Measurements from ENCODE around the gene SBNO2. TPM values are rescaled to one million over a fixed set of nuclear protein-coding genes. Genes with fewer than 3 reads are reported as not detected.

The SBNO2 gene
- total and polyA plus RNA-seq, 2 donors (not counting 3 experiments of a cell fraction or from before 2014, with no cell fraction given): 31.4 to 65.7 TPM

- ChIA-PET CTCF (no interaction called here), POLR2A (no interaction called here)
- Histone ChIP-seq H3K79me2 (ENCODE audit: control insufficient read depth, insufficient read depth, low read length) (peaks cover 14% of the 10 kb centered on the region), H3K27ac (ENCODE audit: insufficient read depth, low read depth, low read length) (no peak overlapping the region), H3K4me1 (ENCODE audit: control insufficient read depth, extremely low read depth, insufficient read depth, low read length) (peaks cover 11% of the 10 kb centered on the region), H3K36me3 (ENCODE audit: control insufficient read depth in 2 of 2, extremely low read depth in 1 of 2, insufficient read depth in 2 of 2, low read length in 2 of 2) (no peaks in the 10 kb centered on the region), H3K9me1 (replicated peaks; ENCODE audit: control insufficient read depth, extremely low read depth, insufficient read depth, low read length) (no peaks in the 10 kb centered on the region), H3K27me3 (ENCODE audit: control insufficient read depth in 2 of 2, insufficient read depth in 2 of 2, low read length in 2 of 2) (no peaks in the 10 kb centered on the region), H4K20me1 (replicated peaks; ENCODE audit: control insufficient read depth, extremely low read depth, insufficient read depth, low read length) (no peaks in the 10 kb centered on the region), H3K4me3 (replicated peaks in 1 of 3; ENCODE audit: insufficient read depth in 1 of 3, low read depth in 1 of 3, low read length in 3 of 3) (no peak overlapping the region), H2AFZ (ENCODE audit: low read depth, low read length) (no peak overlapping the region), H3K9me3 (replicated peaks; ENCODE audit: control insufficient read depth, insufficient read depth, low read length) (no peaks in the 10 kb centered on the region), H3K9ac (replicated peaks; ENCODE audit: extremely low read depth, insufficient read depth, low read length) (no peak overlapping the region), H3K4me2 (ENCODE audit: insufficient read depth, low read length) (no peak overlapping the region)
- TF ChIP-seq JUN (IDR thresholded peaks at IDR 0.05; ENCODE audit: borderline replicate concordance, insufficient read depth, insufficient read length, low read depth) (no peak), POLR2AphosphoS5 (IDR thresholded peaks at IDR 0.05; ENCODE audit: insufficient read depth, low read depth, low read length) (no peak), CTCF (IDR thresholded peaks at IDR 0.05; ENCODE audit: extremely low read depth in 1 of 2, insufficient read depth in 1 of 2, low read depth in 1 of 2, low read length in 2 of 2) (no peak), EZH2 (IDR thresholded peaks at IDR 0.05; ENCODE audit: borderline replicate concordance, low read depth, low read length, severe bottlenecking) (no peak), GATA2 (IDR thresholded peaks at IDR 0.05; ENCODE audit: insufficient read depth, insufficient read length, low read depth, low read length) (no peak), MYC (IDR thresholded peaks at IDR 0.05; ENCODE audit: low read depth, low read length) (no peak), POLR2A (IDR thresholded peaks at IDR 0.05; ENCODE audit: low read depth, low read length) (no peak), FOS (IDR thresholded peaks at IDR 0.05; ENCODE audit: borderline replicate concordance, insufficient read depth, low read length) (no peak)
- TF ChIP-seq, protein P1, sequence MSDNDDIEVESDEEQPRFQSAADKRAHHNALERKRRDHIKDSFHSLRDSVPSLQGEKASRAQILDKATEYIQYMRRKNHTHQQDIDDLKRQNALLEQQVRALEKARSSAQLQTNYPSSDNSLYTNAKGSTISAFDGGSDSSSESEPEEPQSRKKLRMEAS (IDR thresholded peaks at IDR 0.05; ENCODE audit: insufficient read depth, insufficient read length): no peak
- dilution Hi-C loops (cut with MboI; ENCODE audit: extremely low pct_ligation_motif_present, low sequenced_read_pairs) (no loop called here), intact Hi-C loops (cut with micrococcal nuclease) (no loop called here)
- DNase-seq (ENCODE audit: low read depth, low spot score): no peak
- FAIRE-seq: no peak
- BruUV-seq (replicated peaks): no TSS peak
These were observed 37.9 kb downstream of the SBNO2 start for GRCh38 chr19:1136201-1136600.

Measured in endothelial cell of umbilical vein (primary cell).